LoVo (cell line): ENCODE results near the gene TBC1D2B.
"Not testable (repeated sequence)": the region's sequence is repeated elsewhere in the genome, so short reads cannot be mapped to it uniquely, and the experiment has no call there.

ENCODE experiments used
- DNase-seq: peaks from one replicate; pipeline ENCODE4 v3.0.0-alpha.2; 2016; ENCODE audit warnings: low spot score

TBC1D2B gene

DNA sequence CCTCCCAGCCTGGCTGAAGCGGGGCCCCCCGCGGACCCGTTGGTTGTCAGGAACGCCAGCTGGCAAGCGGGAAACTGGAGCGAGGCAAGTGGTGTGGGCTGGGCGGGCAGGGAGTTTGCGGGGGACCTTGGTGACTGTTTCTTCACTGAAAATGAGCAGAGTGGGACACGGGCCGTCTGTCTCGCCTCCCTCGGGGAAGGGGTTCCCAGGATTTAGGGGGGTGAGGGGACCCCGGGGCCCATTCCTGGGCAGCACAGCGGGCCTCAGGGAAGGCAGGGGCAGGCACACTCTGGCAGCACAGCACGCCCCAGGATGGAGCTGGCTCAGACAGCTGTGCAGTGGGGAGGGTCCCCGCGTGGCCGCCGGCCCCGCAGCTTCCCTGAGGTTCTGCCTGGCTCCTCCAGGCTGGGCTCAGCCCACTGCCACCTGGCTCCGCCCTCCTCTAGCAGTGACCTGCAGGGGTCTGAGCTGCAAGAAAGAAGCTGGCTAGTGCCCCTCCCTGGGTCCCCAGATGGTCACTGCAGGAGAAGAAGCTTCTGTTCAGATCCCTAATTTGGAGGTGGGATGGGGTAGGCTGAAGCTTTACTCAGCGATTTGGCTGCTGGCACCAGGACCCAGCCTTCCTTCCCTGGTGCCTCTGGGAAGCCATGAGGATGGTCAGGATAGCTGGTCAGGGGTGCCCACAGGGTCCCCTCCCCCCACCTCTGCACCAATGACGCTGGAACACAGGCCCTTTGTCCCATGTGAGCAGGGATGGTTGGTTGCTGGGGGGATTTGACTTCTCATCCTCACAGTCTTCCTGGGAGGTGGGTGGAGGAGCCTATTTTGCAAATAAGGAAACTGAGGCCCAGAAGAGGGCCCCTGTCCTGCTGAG, 90.4 kb downstream of the TBC1D2B start:
- DNase-seq, result no peak

DNA sequence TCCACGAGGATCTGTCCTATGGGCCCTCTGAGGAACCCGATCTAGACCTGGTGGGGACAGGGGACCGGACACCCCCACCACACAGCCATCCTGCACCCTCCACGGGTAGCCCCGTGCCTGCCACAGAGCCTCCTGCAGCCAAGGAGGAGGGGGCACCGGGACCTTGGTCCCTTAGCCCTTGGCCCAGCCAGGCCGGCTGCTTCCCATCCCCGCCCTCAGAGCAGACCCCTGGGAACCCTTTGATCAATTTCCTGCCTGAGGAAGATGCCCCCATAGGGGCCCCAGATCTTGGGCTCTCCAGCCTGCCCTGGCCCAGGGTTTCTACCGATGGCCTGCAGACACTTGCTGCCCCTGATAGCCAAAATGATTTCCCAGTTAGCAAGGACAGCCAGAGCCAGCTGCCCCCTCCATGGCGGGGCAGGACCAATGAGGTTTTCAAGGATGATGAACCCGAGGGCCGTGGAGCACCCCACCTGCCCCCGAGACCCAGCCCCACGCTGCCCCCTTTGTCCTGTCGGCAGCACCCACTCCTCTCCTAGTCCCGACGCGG, 91.5 kb downstream of the TBC1D2B start:
- no peak for DNase-seq

DNA sequence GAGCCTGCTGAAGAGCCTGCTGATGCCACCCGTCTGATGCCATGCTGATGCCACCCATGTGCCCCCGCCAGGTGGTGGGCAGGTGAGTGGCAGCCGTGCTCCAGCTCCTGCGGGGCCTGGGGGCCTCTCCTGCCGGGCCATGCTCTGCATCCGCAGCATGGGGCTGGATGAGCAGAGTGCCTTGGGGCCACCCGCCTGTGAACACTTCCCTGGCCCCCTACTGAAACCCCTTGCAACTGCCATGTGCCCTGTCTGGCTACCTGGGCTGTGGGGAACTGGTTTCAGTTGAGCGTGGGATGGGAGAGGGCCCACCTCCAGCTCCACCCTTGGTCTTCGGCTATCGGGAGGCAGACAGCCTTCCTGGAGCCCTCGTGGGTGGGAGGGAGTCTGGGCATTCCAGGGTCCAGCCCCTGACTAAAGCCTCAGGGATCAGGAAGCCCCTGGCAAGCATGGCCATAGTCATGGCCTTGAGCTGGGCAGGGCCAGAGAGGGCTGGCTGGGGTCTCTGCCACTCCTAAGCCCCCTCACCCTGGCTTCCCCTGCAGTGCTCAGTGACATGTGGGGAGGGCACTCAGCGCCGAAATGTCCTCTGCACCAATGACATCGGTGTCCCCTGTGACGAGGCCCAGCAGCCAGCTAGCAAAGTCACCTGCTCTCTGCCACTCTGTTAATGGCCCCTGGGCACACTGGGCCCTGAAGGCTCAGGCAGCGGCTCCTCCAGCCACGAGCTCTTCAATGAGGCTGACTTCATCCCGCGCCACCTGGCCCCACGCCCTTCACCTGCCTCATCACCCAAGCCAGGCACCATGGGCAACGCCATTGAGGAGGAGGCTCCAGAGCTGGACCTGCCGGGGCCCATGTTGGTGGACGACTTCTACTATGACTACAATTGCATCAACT, 92.2 kb downstream of the TBC1D2B start:
- no peak for DNase-seq

DNA sequence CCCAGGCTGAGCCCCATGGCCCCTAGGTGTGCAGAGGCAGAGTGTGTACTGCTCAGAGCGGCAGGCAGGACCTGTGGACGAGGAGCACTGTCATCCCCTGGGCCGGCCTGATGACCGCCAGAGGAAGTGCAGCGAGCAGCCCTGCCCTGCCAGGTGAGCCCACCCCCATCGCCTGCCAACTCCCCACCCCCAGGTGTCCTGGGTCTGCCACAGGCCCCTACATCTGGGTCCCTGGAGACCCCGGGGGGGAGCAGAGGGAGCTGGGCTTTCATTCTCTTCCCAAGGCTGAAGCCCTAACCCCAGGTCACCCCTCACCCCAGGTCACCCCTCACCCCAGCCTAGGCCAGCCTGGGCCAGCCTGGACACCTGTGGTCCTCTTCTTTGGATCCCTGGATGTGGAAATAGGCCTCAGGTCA, 93.1 kb downstream of the TBC1D2B start:
- DNase-seq, result no peak

DNA sequence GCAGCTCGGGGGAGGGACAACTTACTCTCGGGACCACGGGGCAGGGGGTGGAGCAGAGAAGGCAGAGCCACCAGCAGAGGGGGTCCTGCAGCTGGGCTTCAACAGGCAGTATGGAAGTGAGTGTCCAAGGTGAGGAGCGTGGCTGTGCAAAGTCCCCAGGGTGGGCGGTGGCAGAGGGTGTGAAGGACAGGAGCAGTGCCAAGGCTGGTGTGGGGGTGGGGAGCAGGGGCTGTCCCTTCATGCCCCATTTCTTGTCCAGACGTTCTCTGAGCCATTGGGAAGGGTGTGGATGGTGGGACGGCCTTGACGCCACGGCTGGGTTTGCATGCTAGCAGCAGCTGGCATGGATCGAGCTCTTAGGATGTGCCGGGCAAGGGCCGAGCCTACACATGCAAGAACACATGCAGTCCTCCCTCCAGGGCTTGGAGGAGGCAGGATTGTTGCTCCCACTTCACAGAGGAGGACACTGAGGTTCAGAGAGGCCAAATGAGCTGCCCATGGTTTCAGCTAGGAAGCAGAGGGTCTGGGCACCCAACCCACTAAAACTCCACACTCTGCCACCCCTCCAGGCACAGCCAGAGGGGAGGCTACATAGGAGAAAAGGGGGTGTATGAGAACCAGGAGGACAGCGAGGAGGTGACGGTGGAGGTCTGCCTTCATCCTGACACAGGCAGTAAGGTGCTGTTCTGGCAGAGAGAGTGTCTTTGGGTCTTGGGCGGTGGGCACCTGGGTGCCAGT, 93.6 kb downstream of the TBC1D2B start:
- DNase-seq, result no peak

DNA sequence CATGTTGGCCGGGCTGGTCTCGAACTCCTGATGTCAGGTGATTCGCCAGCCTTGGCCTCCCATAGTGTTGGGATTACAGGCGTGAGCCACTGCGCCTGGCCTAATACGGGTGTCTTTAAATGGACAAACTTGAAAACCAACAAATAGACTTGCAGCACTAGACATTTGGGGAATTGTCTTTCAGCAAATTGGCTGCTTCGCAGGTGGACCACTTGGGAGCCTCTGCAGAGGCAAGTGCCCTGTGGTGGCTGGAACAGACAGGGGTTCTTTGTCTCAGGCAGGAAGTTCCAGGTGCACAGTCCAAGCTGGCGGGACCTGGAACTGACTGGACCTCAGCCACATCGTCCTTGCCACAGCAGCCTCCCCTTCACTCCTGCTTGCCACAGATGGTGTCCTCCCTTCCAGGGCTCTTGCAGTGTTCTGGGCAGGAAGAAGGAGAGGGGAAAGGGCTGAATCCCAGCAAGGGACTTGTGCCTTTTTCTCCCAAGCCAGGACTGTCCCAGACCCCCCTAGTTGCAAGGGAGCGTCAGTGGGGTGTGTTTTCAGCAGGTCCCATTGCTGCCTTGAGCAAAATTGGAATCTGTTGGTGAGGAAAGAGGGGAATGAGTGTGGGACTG, 94.3 kb downstream of the TBC1D2B start:
- DNase-seq, result no peak

DNA sequence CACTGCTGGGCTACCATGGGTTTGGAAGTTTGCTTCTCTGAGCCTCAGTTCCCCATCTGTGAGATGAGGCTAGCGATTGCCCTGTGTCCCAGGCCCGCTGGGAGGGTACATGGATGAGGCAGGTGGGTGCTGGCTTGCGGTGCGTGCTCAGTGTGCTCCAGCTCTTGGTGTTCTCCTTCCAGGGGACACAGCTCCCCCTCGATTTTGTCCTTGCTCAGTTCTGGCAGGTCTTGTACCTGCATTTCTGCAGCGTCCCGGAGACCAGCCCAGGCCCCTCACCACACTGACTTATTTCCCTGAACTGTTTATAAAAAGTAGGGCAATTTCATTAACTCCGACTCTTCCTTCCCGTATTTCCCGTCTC, 95.4 kb downstream of the TBC1D2B start:
- no peak for DNase-seq

DNA sequence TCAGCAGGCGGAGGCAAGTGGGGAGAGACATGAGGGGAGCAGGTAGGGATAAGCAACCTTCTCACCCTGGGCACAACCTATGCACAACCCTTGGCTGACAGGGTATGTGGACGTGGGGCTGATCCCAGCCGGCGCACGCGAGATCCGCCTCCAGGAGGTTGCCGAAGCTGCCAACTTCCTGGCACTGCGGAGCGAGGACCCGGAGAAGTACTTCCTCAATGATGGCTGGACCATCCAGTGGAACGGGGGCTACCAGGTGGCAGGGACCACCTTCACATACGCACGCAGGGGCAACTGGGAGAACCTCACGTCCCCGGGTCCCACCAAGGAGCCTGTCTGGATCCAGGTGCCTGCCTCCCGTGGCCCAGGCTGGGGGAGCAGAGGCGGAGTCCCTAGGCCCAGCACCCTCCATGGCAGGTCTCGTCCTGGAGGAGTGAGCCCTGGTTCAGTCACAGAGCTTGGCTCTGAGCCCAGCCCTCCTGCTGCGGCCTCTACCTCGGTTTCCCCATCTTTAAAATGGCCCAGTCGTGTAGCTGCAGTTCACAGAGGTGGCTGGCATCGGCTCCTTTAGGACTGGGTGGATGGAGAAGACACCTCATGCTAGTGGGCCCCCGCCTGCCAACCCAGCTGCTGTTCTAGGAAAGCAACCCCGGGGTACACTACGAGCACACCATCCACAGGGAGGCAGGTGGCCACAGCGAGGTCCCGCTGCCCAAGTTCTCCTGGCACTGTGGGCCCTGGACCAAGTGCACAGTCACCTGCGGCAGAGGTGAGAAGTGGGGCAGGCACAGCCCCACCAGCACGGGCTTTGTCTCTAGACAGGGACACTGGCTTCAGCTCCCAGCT, 96.0 kb downstream of the TBC1D2B start:
- DNase-seq, result no peak

DNA sequence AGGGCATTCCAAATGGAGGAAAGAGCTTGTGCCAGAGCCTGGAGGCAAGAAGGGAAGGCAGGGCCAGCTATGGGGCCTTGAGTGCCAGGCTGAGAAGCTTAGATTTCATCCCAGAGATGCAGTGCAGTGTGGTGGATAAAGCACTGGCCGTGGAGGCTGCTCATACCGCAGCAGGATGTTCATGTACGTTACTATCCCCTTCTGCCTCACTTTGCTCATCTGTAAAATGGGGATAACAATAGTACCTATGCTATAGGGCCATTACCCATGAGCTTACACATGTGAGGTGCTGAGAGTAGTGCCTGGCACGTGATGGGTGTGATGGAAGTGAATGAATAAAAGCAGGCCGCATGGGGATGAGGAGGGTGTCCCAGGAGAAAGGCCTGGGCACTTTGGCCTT, 96.8 kb downstream of the TBC1D2B start:
- DNase-seq, result not testable (repeated sequence)

DNA sequence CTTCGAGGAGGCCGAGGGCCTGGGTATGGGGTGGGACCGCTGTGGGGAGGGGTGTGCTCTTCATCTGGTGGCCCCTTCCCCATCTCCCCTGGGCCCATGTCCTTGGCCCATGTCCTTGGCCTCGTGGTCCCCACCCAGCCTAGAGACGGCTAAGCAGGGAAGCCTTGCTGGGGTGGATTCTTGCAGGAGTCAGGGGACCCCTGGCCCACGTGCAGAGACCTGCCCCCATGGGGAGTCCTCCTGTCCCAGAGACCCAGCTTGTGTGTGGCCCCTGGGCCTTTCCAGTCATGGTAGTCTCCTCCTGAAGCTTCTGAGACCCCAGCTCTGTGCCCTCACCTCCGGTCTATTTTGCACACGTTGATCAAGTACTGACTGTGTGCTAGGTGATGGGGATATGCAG, 97.4 kb downstream of the TBC1D2B start:
- DNase-seq, result no peak

DNA sequence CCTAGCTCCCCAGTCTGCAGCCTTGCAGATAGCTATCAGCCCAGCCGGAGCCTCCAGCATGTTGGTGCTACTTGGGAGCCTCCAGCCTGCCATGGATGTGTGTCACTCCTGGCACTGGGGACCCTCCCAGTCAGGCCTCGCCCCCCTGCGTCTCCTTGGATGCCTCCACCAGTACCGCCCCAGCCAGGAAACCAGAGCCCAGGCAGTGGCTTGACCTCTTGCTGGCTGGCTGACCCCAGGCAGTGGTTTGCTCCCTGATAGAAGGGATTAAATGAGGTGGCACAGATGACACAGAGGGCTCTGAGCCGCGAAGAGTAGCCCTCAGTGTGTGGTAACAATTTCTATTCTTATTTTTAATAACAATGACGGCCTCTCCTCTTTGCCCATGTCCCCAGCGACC, 98.4 kb downstream of the TBC1D2B start:
- not testable (repeated sequence) for DNase-seq

DNA sequence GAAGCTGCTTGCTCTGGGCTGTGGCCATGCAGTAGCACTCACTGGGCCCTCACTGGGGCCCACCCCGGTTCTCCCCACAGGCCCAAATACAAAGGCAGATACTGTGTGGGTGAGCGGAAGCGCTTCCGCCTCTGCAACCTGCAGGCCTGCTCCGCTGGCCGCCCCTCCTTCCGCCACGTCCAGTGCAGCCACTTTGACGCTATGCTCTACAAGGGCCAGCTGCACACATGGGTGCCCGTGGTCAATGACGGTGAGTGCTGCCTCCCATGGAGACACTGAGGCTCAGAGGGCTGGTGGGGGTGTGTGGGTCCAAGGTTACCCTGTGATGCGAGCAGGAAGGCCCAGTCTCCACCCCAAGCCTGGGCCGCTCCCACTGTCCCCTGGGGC, 98.8 kb downstream of the TBC1D2B start:
- not testable (repeated sequence) for DNase-seq

DNA sequence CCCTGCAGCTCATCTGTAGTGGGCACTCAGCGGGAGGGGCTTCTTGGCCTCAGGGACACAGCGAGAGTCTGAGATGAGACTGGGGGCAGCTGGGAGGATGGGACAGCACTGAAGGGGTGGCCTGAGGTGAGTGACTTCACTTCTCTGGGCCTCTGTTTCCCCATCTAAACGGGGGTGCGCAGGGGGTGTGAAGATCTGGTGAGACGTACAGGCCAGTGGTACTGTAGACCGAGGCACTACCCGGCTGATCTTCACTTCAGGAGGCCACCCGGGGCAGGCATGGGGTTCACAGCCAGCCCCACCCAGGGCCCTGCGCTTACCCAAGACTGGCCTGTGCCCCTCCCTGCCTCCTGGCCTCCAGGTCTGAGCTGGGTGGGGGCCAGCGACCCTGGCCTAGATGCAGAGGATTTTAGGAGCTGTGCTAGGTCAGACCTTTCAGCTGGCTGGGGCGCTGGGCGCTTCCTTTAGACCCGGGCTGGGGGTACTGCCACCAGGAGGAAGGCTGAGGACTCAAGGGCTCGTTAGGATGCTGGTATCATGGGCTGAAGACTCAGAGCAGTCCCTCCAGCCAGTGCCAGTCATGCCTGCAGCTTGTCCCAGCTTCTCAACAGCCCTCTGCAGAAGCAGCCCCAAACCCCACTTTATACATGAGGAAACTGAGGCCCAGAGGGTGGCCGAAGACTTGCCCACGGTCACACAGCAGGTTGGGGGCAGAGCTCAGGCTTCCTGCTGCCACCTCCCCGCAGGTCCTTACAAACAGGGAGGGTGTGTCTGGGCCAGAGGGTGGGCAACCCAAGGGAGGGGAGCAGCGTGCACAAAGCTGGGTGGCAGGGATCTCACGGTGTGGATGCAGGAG, 99.4 kb downstream of the TBC1D2B start:
- not testable (repeated sequence) for DNase-seq

DNA sequence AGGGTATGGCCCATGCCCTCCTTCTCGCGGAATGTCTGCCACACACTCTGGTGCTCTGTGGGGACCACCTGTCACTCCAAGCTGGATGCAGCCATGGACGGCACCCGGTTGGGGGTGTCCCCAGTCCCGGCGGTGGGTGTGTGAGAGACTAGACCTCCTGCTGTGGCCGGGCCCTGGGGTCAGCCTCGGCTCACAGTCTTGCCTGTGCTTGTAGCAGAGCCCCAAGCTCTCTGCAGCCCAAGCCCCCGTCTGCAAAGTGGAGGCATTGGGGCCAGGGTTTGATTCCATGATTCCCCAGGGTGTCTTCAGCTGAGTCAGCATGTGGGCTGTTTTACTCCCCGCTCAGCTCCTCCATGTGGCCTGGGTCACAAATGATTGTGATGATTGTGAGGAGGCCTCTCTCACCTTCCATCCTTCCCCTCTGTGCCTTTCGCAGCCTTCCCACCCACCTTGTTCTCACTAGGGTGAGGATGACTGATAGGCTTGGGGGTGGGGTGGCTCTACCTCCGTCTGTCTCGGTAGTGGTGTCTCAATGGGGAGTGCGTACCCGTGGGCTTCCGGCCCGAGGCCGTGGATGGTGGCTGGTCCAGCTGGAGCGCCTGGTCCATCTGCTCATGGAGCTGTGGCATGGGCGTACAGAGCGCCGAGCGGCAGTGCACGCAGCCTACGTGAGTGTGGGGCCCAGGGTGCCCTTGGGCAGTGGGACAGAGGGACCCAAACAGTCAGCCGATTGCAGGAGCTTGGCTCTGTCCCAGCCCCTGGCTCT, 100.6 kb downstream of the TBC1D2B start:
- DNase-seq, result not testable (repeated sequence)

DNA sequence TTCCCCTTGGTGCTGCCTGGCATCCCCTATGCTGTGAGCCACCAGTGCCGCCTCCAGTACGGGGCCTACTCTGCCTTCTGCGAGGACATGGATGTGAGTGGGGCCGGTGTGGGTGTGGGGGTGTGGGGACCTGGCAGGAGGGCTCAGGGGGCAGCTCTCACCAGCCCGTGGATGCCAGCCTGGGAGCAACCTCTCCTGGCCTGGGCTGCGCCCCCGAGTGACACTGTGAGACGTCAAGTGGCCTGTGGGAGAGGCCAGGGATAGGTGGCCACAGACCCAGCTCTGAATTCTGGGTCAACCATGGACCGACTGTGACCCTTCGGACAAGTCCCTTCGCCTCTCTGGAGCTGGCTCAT, 101.4 kb downstream of the TBC1D2B start:
- not testable (repeated sequence) for DNase-seq

DNA sequence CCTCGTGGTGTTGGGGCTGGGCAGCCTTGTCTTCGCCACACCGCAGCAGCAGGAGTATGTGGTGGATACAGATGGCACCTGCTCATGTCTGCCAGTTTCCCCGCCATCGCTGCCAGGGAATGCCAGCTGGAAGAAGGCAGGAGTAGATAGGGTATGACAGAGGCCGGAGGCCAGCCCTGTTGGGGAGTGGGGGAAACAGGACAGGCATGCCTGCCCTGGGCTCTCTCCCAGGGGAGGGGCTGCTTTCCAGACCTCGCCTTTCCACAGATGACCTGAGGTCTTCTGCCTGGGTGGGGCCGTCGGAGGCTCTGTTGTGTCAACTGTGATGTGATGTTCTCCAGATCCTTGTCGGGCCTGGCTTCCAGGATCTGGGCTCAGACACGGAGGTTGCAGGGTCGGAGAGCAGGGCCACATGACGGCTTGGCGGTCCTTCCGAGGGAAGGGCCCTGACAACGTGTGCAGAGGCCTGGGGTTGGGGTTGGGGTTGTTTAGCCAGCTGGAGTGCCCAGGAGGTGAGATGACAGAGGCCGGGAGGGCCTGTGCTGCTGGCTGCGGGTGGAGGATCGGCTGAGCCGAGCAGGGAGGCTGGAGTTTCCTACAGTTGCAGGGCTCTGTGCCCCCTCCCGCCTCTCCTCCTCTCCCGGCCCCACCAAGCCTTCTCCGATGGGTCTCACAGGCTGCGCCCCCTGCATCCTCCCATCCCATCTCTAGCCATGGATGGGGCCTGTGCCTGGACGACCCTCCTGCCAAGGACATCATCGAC, 102.0 kb downstream of the TBC1D2B start:
- no peak for DNase-seq

DNA sequence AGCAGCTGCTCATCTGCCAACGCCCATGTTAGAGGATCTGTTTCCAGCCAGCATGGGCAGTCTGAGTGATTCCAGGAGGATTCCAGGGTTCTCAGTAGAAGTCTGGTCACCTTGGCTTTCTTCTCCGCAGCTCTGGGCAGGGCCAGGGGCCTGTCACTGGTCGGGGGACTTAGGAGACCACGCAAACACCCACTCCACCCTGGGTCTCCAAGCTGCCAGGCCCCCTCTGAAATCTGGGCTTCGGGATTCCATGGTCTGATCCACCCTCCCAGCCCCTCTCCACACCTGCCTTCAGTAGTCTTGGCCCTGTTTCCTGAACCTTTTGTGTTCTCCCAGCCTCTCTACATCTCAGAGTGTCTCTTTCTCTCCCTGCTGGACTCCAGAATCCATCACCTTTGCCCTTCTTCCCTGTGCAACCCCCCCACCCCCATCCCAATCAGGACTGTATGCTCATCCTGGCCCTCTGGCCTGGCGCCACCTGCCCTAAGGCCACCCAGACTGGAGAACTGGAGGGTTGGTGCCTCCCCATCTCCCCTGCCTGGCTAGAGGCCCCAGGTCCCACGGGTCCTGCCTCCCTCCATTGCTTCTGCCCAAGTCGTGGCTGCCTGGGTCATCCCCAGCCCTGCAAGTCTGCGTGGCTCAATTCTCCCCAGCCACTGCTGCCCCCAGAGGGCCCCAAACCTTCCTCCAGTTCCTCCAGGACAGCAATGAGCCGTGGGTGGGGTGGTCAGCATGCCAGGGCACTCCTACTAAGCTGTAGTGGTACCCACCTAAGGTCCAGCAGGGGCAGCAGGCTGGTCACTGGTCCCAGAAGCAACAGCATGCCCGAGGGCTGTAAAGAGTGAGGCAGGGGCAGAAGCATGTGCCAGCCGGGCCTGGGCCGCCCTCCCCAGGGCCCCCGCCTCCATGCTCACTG, 102.8 kb downstream of the TBC1D2B start:
- DNase-seq, result no peak
